Sigmoid colon (tissue), 4 donors: Measurements from ENCODE around the gene TMEM106A.
"Not testable (repeated sequence)": the region's sequence is repeated elsewhere in the genome, so short reads cannot be mapped to it uniquely, and the experiment has no call there.

Source experiments
- EP300 ChIP-seq, 4 donors: sonication (generic); formaldehyde crosslinking; IDR thresholded peaks; one replicate each; pipeline ENCODE4 v1.6.1; 2017; ENCODE audit warnings: antibody characterized with exemption in 4 of 4
- POLR2AphosphoS5 ChIP-seq, 4 donors: sonication (generic); formaldehyde crosslinking; IDR thresholded peaks; one replicate each; pipeline ENCODE4 v1.6.1; 2017; ENCODE audit warnings: antibody characterized with exemption in 4 of 4

DNA sequence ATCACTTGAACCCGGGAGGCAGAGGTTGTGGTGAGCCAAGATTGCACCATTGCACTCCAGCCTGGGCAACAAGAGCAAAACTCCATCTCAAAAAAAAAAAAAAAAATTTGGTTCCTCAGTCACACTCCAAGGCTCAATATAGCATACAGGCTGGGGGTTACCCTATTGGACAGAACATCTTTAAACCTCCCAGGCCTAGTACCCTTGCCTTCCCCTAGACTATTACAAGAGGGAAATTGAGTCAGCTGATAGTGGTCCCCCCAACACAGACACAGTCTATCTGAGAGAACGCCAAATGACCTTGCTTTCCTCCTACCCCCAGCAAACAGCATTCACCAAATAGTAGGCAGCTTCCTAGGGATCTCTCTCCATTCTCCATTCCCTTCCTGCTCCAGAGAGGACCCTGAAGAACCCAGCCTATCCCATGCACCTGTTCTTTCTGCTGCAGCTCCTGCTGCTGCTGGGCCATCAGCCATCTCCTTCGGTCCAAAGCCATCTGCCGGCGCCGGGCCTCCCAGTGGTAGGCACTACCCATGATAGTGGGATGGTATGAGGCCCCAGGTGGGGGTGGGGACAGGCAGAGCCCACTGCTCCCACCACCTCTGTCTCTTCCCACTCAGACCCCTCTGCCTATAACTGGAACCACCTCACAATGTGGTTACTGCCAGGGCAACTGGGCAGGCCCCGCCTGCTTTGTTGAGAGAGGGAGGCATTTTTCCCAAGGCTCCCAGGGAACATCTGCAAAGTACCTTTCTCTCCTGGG is 16.5 kb downstream of the TMEM106A start, which contains the start of gene CCDC200:
- not testable (repeated sequence) for TF ChIP-seq EP300, POLR2AphosphoS5 (IDR thresholded peaks at IDR 0.05)
